Lower lobe of right lung (tissue), 2 donors: ENCODE results near the gene LSM2. TPM values are rescaled to one million over a fixed set of nuclear protein-coding genes. Genes with fewer than 3 reads are reported as not detected.
"Not testable (repeated sequence)": the region's sequence is repeated elsewhere in the genome, so short reads cannot be mapped to it uniquely, and the experiment has no call there.

Source experiments
- ATAC-seq, 2 donors: fragments of 200-7000 bp; cut with Tn5 transposase; one replicate each; pipeline ENCODE4 v1.9.1; 2020 to 2022; ENCODE audit warnings: mild to moderate bottlenecking in 2 of 2, moderate library complexity in 2 of 2
- DNase-seq: peaks from one replicate; pipeline ENCODE4 v3.0.0-alpha.2; 2020
- H3K27ac ChIP-seq: fragments of 200-600 bp; one replicate; pipeline ENCODE4 v1.8.0; 2022
- H3K27me3 ChIP-seq: fragments of 200-600 bp; one replicate; pipeline ENCODE4 v1.8.0; 2022; ENCODE audit warnings: low read depth
- H3K36me3 ChIP-seq: fragments of 200-600 bp; one replicate; pipeline ENCODE4 v1.8.0; 2022; ENCODE audit warnings: mild to moderate bottlenecking
- H3K4me1 ChIP-seq: fragments of 200-600 bp; one replicate; pipeline ENCODE4 v1.8.0; 2022
- H3K4me3 ChIP-seq: fragments of 200-600 bp; one replicate; pipeline ENCODE4 v1.8.0; 2022; ENCODE audit warnings: mild to moderate bottlenecking
- H3K9me3 ChIP-seq: fragments of 200-600 bp; one replicate; pipeline ENCODE4 v1.8.0; 2022
- CTCF ChIP-seq: fragments of 200-600 bp; IDR thresholded peaks from one replicate; pipeline ENCODE4 v1.8.0; 2022; ENCODE audit warnings: antibody characterized with exemption, mild to moderate bottlenecking
- intact Hi-C: fragments of 100-400 bp; cut with DNase I; formaldehyde crosslinking; loops from one replicate; pipeline ENCODE4 v1.11.0; 2022
- total RNA-seq: library from RNA; stranded (reverse); fragmentation: NEBNext Ultra II Directional; extraction: Animal tissue kit (Norgen Biotek cat#: 25700); gene quantifications from one replicate; pipeline ENCODE4 v1.2.1, GENCODE V29; 2021
- donor health status: DM: no; HTN: yes; CAD: no; lungs with severe emphysema.

LSM2 gene
- total RNA-seq, 1 donor from 2014 or later = 30.5 TPM

DNA sequence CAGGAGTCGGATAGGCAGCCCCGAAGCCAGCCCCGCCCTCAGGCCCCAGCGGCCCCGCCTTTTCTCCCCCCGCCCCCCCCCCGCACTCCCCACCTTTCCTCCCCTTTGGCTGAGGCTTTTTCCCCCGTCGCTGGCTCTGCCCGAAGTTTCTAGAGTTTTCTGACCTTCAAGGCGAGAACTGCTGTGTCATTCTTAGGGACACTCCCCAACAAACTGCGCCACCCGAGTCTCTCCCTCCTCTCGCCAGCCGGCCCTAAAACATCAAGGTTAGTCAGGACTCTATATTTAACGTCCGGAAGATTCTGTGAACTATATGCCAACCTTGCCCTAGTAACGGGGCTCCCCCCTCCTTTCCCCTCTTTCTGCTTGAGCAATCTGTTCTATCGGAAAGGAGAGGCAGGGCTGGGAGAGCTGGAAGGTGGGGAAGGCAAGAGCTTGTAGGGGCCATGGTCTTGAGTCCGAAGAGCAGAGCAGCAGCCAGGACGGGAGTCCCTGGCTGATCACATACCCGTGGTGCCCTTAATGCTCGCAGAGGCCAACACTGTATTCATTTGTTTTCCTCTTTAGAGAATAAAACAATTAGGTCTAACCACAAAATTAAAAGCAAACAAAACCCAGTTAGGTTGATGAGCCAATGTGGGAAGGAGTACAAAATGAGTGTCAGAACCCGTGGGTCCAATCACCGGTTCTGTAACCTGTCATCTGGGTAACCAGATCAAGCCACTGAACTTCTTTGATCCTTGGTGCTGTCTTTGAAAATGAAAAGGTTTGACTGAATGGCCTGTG, 15.5 kb upstream of the LSM2 start:
- ATAC-seq (peak; percentile 80 to 82), DNase-seq (peak; percentile 86)
- H3K4me1 ChIP-seq = peaks cover 73% of the 10 kb centered on the region
- H3K27me3 ChIP-seq = no peaks in the 10 kb centered on the region
- no peaks in the 10 kb centered on the region for H3K9me3 ChIP-seq
- no peaks in the 10 kb centered on the region for H3K36me3 ChIP-seq
- peak overlapping the region; percentile 69 for H3K4me3 ChIP-seq
- H3K27ac ChIP-seq = peak overlapping the region; percentile 97
- intact Hi-C loops = no loop called here
- TF ChIP-seq CTCF = no peak

DNA sequence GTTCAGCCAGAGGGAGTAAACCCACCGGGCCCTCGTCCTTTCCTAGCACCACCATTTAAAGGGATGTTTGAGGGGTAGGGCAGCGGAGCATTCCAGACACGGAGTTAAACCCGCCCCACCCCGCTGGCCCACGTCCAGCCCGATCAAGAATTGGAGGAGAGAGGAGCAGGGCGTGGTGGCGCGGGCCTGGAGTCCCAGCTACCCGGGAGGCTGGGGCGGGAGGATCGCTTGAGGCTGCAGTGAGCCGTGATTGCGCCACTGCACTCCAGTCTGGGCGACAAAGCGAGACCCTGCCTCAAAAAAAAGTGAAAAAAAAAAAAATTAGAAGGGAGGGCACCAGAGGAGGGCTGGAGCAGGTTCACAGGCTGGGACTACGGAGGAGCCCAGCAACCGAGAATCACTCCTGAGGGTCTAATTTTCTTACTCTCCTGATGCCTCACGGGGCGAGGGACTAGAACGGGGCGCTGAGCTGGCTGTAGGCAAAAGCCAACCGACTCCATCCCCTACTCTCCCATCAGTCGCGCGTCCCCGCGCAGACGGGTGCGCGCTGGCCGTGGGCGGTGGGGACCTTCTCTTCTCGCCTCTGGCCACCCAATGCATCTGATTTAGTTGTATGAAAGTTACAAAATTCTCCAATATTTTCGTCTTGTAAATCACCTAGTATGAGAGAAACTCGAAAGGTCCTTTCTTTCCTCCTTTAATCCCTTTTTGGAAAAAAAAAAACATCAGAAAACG, 14.7 kb upstream of the LSM2 start:
- H3K4me3 ChIP-seq = peak overlapping the region; percentile 69
- ATAC-seq (peak; percentile 70 to 76), DNase-seq (peak; percentile 86)
- H3K4me1 ChIP-seq = peaks cover 68% of the 10 kb centered on the region
- H3K9me3 ChIP-seq = no peaks in the 10 kb centered on the region
- TF ChIP-seq CTCF = no peak
- intact Hi-C loops = no loop called here
- no peaks in the 10 kb centered on the region for H3K27me3 ChIP-seq
- no peaks in the 10 kb centered on the region for H3K36me3 ChIP-seq
- H3K27ac ChIP-seq = peak overlapping the region; percentile 97

GRCh38 chr6:31820399-31820798, 13.6 kb upstream of the LSM2 start:
- H3K4me3 ChIP-seq, H3K9me3 ChIP-seq, intact Hi-C loops, H3K27me3 ChIP-seq, ATAC-seq, H3K36me3 ChIP-seq: not testable (repeated sequence)
- peaks cover 57% of the 10 kb centered on the region for H3K4me1 ChIP-seq
- peak overlapping the region; percentile 72 for H3K27ac ChIP-seq
- peak; percentile 23 for DNase-seq

- ATAC-seq (no peak), DNase-seq (no peak)
- H3K27ac ChIP-seq = peak overlapping the region; percentile 72
- no peaks in the 10 kb centered on the region for H3K36me3 ChIP-seq
- H3K4me1 ChIP-seq = peaks cover 54% of the 10 kb centered on the region
- TF ChIP-seq CTCF = no peak
- H3K27me3 ChIP-seq = no peaks in the 10 kb centered on the region
- no peaks in the 10 kb centered on the region for H3K9me3 ChIP-seq
- intact Hi-C loops = no loop called here
- peak overlapping the region; percentile 69 for H3K4me3 ChIP-seq
These were observed 13.1 kb upstream of the LSM2 start for GRCh38 chr6:31819871-31820299.

- H3K36me3 ChIP-seq, intact Hi-C loops, ATAC-seq, H3K9me3 ChIP-seq, H3K27me3 ChIP-seq: not testable (repeated sequence)
- H3K27ac ChIP-seq = peak overlapping the region; percentile 72
- peak overlapping the region; percentile 69 for H3K4me3 ChIP-seq
- DNase-seq = peak; percentile 28
- peaks cover 49% of the 10 kb centered on the region for H3K4me1 ChIP-seq
These were observed 11.3 kb upstream of the LSM2 start for GRCh38 chr6:31817929-31818511.

DNA sequence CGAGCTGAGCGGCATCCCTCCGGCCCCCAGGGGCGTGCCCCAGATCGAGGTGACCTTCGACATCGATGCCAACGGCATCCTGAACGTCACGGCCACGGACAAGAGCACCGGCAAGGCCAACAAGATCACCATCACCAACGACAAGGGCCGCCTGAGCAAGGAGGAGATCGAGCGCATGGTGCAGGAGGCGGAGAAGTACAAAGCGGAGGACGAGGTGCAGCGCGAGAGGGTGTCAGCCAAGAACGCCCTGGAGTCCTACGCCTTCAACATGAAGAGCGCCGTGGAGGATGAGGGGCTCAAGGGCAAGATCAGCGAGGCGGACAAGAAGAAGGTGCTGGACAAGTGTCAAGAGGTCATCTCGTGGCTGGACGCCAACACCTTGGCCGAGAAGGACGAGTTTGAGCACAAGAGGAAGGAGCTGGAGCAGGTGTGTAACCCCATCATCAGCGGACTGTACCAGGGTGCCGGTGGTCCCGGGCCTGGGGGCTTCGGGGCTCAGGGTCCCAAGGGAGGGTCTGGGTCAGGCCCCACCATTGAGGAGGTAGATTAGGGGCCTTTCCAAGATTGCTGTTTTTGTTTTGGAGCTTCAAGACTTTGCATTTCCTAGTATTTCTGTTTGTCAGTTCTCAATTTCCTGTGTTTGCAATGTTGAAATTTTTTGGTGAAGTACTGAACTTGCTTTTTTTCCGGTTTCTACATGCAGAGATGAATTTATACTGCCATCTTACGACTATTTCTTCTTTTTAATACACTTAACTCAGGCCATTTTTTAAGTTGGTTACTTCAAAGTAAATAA, 10.6 kb upstream of the LSM2 start:
- Histone ChIP-seq H3K4me3 (peak overlapping the region; percentile 69), H3K4me1 (peaks cover 42% of the 10 kb centered on the region), H3K27ac (peak overlapping the region; percentile 72)
- intact Hi-C loops, H3K27me3 ChIP-seq, H3K36me3 ChIP-seq, H3K9me3 ChIP-seq, ATAC-seq: not testable (repeated sequence)
- peak; percentile 48 for DNase-seq
